Measurements from ENCODE around the gene FREY1.

The FREY1 gene

DNA sequence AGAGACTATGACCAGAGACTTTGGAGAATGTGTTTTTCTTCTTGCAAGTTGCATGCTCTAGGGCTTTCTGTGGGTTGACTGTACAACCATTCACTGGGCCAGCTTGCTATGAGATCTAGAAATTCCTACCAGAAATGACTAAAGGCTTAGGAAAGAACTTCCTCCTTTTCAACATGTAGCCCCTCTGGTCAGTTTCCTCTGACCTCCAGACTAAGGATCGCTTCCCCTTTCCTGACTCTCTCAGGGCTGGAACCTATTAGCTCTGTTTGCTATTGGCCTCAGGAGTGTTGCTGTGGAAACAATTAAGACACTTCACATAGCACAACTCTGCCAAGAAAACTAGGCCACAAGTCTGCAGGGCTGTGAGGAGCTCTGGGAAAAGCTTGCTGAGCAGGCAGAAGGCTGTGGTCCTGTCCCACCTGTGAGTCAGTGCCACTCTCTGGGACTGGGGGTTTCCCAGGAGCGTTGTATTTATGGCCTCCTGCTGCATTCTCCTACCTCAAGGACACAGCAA lies 49.1 kb downstream of the FREY1 start:
- H2AFZ ChIP-seq (ENCODE audit: low read length), result no peak overlapping the region
- peaks cover 68% of the 10 kb centered on the region; the same call in 1 of the 2 replicates for H3K36me3 ChIP-seq (ENCODE audit: insufficient read depth, low read length)
- TF ChIP-seq CTCF (conservative IDR thresholded peaks at IDR 0.05; ENCODE audit: low read length), result no peak
- no peak for TF ChIP-seq EZH2phosphoT487 (IDR thresholded peaks at IDR 0.05; ENCODE audit: borderline replicate concordance)
- H3K9me3 ChIP-seq (ENCODE audit: insufficient read depth, low read depth, low read length), result no peaks in the 10 kb centered on the region
- no peaks in the 10 kb centered on the region for H3K27me3 ChIP-seq (ENCODE audit: insufficient read depth, low read length, poor library complexity, severe bottlenecking)
- no peak overlapping the region for H3K9ac ChIP-seq (ENCODE audit: low read depth, low read length, poor library complexity, severe bottlenecking)
- no peaks in the 10 kb centered on the region for H3K4me1 ChIP-seq (ENCODE audit: insufficient read depth, low read length, poor library complexity, severe bottlenecking)
- H3K4me2 ChIP-seq (ENCODE audit: low read depth, low read length, poor library complexity, severe bottlenecking), result no peak overlapping the region
- H3F3A ChIP-seq (ENCODE audit: low read depth), result no peaks in the 10 kb centered on the region
- H4K20me1 ChIP-seq (ENCODE audit: insufficient read depth, low read length, poor library complexity, severe bottlenecking), result peaks cover 8% of the 10 kb centered on the region
- H3K9me2 ChIP-seq (replicated peaks; ENCODE audit: low read depth, low read length), result no peaks in the 10 kb centered on the region
- peaks cover 20% of the 10 kb centered on the region; the same call in 1 of the 2 replicates for H3K79me2 ChIP-seq (ENCODE audit: insufficient read depth, low read length)
- no peak overlapping the region for H3K4me3 ChIP-seq (ENCODE audit: low read length, poor library complexity, severe bottlenecking)

Measured in Loucy (cell line).